ENCODE results near the gene FMN2. TPM values are rescaled to one million over a fixed set of nuclear protein-coding genes. Genes with fewer than 3 reads are reported as not detected.

The FMN2 gene
- total RNA-seq, 4 donors from 2014 or later = 3.6 to 35.5 (median 5.6) TPM

- Histone ChIP-seq H3K27me3 (no peaks in the 10 kb centered on the region), H3K36me3 (no peaks in the 10 kb centered on the region), H3K4me3 (peak overlapping the region in 1 of 4 donors; percentile 27), H3K4me1 (peaks cover 0 to 10% (median 4%) of the 10 kb centered on the region in 4 donors), H3K9me3 (no peaks in the 10 kb centered on the region), H3K27ac (peak overlapping the region; percentile 4 to 55 (median 32))
- no peak for TF ChIP-seq POLR2AphosphoS5 (IDR thresholded peaks at IDR 0.05)
- no peak for TF ChIP-seq EP300 (IDR thresholded peaks at IDR 0.05; ENCODE audit: low read depth)
- TF ChIP-seq CTCF (IDR thresholded peaks at IDR 0.05) = no peak
- TF ChIP-seq POLR2A (IDR thresholded peaks at IDR 0.05) = no peak
- peak; percentile 53 for DNase-seq
- intact Hi-C loops (cut with DNase I; ENCODE audit: low total_unique reads) = no loop called here
- WGBS, 2 donors (ENCODE audit: low coverage in 1 of 2) = 34 to 43% methylated on average over 8 to 20 of the region's 20 CpGs
- in situ Hi-C loops (cut with MboI; ENCODE audit: low pct_ligation_motif_present in 1 of 4, low pct_unique_long_range_greater_than_20kb in 1 of 4, low sequenced_read_pairs in 3 of 4) = no loop called here
Observed at GRCh38 chr1:240122639-240123613, 31.2 kb downstream of the FMN2 start.

- intact Hi-C loops (cut with DNase I; ENCODE audit: low total_unique reads) = no loop called here
- H3K27me3 ChIP-seq = no peaks in the 10 kb centered on the region
- in situ Hi-C loops (cut with MboI; ENCODE audit: low pct_ligation_motif_present in 1 of 4, low pct_unique_long_range_greater_than_20kb in 1 of 4, low sequenced_read_pairs in 3 of 4) = no loop called here
- H3K9me3 ChIP-seq = no peaks in the 10 kb centered on the region
- TF ChIP-seq CTCF (IDR thresholded peaks at IDR 0.05) (no peak), POLR2AphosphoS5 (IDR thresholded peaks at IDR 0.05) (no peak), EP300 (IDR thresholded peaks at IDR 0.05; ENCODE audit: low read depth) (no peak), POLR2A (IDR thresholded peaks at IDR 0.05) (no peak)
- no peak for DNase-seq
- no peaks in the 10 kb centered on the region for H3K36me3 ChIP-seq
- no peak overlapping the region for H3K27ac ChIP-seq
- WGBS, 2 donors (ENCODE audit: low coverage in 1 of 2) = 94 to 97% methylated on average over 4 to 6 of the region's 6 CpGs
- H3K4me1 ChIP-seq = peaks cover 0 to 11% (median 4%) of the 10 kb centered on the region in 4 donors
- no peak overlapping the region for H3K4me3 ChIP-seq
Observed at GRCh38 chr1:240126821-240127220, 35.1 kb downstream of the FMN2 start.

GRCh38 chr1:240128366-240128765 lies 36.7 kb downstream of the FMN2 start:
- intact Hi-C loops (cut with DNase I; ENCODE audit: low total_unique reads) (no loop called here), in situ Hi-C loops (cut with MboI; ENCODE audit: low pct_ligation_motif_present in 1 of 4, low pct_unique_long_range_greater_than_20kb in 1 of 4, low sequenced_read_pairs in 3 of 4) (no loop called here)
- 97% methylated on average over 2 of the region's 2 CpGs; no CpG with 5 or more reads in 1 of the 2 donors for WGBS, 2 donors (ENCODE audit: low coverage in 1 of 2)
- no peak overlapping the region for H3K27ac ChIP-seq
- no peak overlapping the region for H3K4me3 ChIP-seq
- no peaks in the 10 kb centered on the region for H3K36me3 ChIP-seq
- H3K27me3 ChIP-seq = no peaks in the 10 kb centered on the region
- no peaks in the 10 kb centered on the region for H3K9me3 ChIP-seq
- no peak for DNase-seq
- no peak for TF ChIP-seq POLR2A (IDR thresholded peaks at IDR 0.05)
- no peak for TF ChIP-seq CTCF (IDR thresholded peaks at IDR 0.05)
- no peak for TF ChIP-seq EP300 (IDR thresholded peaks at IDR 0.05; ENCODE audit: low read depth)
- TF ChIP-seq POLR2AphosphoS5 (IDR thresholded peaks at IDR 0.05) = no peak
- H3K4me1 ChIP-seq = peaks cover 0 to 3% (median 0%) of the 10 kb centered on the region in 4 donors

- intact Hi-C loops (cut with DNase I; ENCODE audit: low total_unique reads) = no loop called here
- H3K27me3 ChIP-seq = no peaks in the 10 kb centered on the region
- 68 to 100% methylated on average over 1 of the region's 1 CpG for WGBS, 2 donors (ENCODE audit: low coverage in 1 of 2)
Observed at GRCh38 chr1:240134113-240134512, 42.4 kb downstream of the FMN2 start.

More at GRCh38 chr1:240134113-240134512, 42.4 kb downstream of the FMN2 start:
- no peaks in the 10 kb centered on the region for H3K9me3 ChIP-seq
- H3K36me3 ChIP-seq = no peaks in the 10 kb centered on the region
- H3K27ac ChIP-seq = no peak overlapping the region
- DNase-seq = no peak
- in situ Hi-C loops (cut with MboI; ENCODE audit: low pct_ligation_motif_present in 1 of 4, low pct_unique_long_range_greater_than_20kb in 1 of 4, low sequenced_read_pairs in 3 of 4) = no loop called here
- H3K4me3 ChIP-seq = no peak overlapping the region
- TF ChIP-seq CTCF (IDR thresholded peaks at IDR 0.05) = no peak
- no peak for TF ChIP-seq EP300 (IDR thresholded peaks at IDR 0.05; ENCODE audit: low read depth)
- TF ChIP-seq POLR2A (IDR thresholded peaks at IDR 0.05) = no peak
- TF ChIP-seq POLR2AphosphoS5 (IDR thresholded peaks at IDR 0.05) = no peak
- H3K4me1 ChIP-seq = peaks cover 0 to 3% (median 0%) of the 10 kb centered on the region in 4 donors
